GM23248 (cell line): ENCODE results near the gene EIPR1.

Experiments
- EZH2 ChIP-seq: fragments of 200-600 bp; sonication (generic); IDR thresholded peaks from 2 replicates; pipeline ENCODE4 v1.6.1; 2018; ENCODE audit warnings: antibody characterized with exemption, mild to moderate bottlenecking; ENCODE audit not compliant: insufficient read depth, poor library complexity, severe bottlenecking
- EZH2phosphoT487 ChIP-seq: fragments of 200-600 bp; sonication (generic); IDR thresholded peaks from 2 replicates; pipeline ENCODE4 v1.6.1; 2018; ENCODE audit warnings: antibody characterized with exemption, moderate library complexity, mild to moderate bottlenecking, low read depth; ENCODE audit not compliant: insufficient read depth

DNA sequence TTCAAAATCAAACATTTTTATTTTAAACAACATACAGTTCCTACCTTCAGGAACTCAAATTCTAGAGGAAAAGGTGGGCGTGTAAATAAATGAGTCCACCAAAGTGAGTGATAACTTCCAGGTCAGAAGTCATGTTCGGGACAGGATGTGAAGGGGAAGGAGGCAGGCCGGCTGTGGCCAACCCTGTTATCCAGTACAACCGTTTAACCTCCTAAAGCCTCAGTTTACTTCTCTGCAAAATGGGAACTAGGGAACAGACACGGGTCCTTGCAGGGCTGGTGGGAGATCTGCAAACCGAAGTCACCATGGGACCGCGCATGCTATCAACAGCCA, 373 bp downstream of the EIPR1 start:
- TF ChIP-seq EZH2 (no peak), EZH2phosphoT487 (no peak)
